SK-N-SH treated with all-trans-retinoic acid at 6 μM for 48 hours (cell line): Measurements from ENCODE around the gene CISTR.

Experiments used
- ARNTL ChIP-seq: fragments of 450-650 bp; formaldehyde crosslinking; IDR thresholded peaks from 2 replicates; pipeline ENCODE4 v1.5.0; 2020; ENCODE audit warnings: low read depth, mild to moderate bottlenecking, moderate library complexity, borderline replicate concordance
- CSDC2 ChIP-seq: fragments of 250-450 bp; sonication (Bioruptor Pico); IDR thresholded peaks from 2 replicates; pipeline ENCODE4 v1.5.0; 2020; ENCODE audit warnings: mild to moderate bottlenecking, moderate library complexity
- ESRRG ChIP-seq: fragments of 250-450 bp; sonication (Bioruptor Pico); IDR thresholded peaks from 2 replicates; pipeline ENCODE4 v1.6.1; 2021; ENCODE audit warnings: mild to moderate bottlenecking
- PATZ1 ChIP-seq: fragments of 250-450 bp; sonication (Bioruptor Pico); IDR thresholded peaks from 2 replicates; pipeline ENCODE4 v1.8.0; 2020; ENCODE audit warnings: mild to moderate bottlenecking, moderate library complexity, borderline replicate concordance
- RARB ChIP-seq: fragments of 250-450 bp; sonication (Bioruptor Pico); IDR thresholded peaks from 2 replicates; pipeline ENCODE4 v1.8.0; 2021; ENCODE audit warnings: mild to moderate bottlenecking, moderate library complexity
- SNAI2 ChIP-seq: fragments of 250-450 bp; sonication (Bioruptor Pico); IDR thresholded peaks from 2 replicates; pipeline ENCODE4 v1.5.0; 2020; ENCODE audit warnings: mild to moderate bottlenecking, moderate library complexity
- ZC3H10 ChIP-seq: fragments of 250-450 bp; sonication (Bioruptor Pico); IDR thresholded peaks from 2 replicates; pipeline ENCODE4 v1.5.1; 2021; ENCODE audit warnings: mild to moderate bottlenecking, moderate library complexity
- ZFP3 ChIP-seq: fragments of 250-450 bp; sonication (Bioruptor Pico); IDR thresholded peaks from 2 replicates; pipeline ENCODE4 v1.5.0; 2020; ENCODE audit warnings: mild to moderate bottlenecking, moderate library complexity
- ZFP30 ChIP-seq: fragments of 450-650 bp; formaldehyde crosslinking; IDR thresholded peaks from 2 replicates; pipeline ENCODE4 v1.5.0; 2022; ENCODE audit warnings: mild to moderate bottlenecking, moderate library complexity
- TF ChIP-seq, protein P1 (sequence below): fragments of 250-450 bp; sonication (Bioruptor Pico); IDR thresholded peaks from 2 replicates; pipeline ENCODE4 v1.8.0; 2021; ENCODE audit warnings: low read depth, mild to moderate bottlenecking, moderate library complexity, borderline replicate concordance
- TF ChIP-seq, protein P2 (sequence below): fragments of 250-450 bp; sonication (Bioruptor Pico); IDR thresholded peaks from 2 replicates; pipeline ENCODE4 v1.5.0; 2020; ENCODE audit warnings: mild to moderate bottlenecking, moderate library complexity

DNA sequence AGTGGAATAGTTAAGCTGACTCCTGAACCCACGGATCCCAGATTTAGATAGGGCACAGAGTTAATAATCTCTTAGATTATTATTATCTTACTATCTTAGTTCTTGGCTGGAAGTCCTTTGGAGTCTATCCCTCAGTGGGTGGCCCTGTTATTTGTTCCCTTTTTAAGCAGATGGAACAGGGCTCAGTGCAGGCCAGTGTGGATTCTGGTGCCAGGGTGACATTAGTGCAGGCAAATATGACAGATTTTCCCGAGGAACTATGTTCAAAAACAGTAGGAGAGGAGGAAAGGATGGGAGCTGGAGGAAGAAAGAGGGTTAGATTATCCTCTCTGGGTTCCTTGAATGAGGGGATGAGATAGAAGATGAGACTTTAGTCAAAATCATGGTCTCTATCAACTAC, 41.4 kb upstream of the CISTR start:
- TF ChIP-seq RARB (CRISPR knock-in tag) (no peak), ZFP30 (CRISPR knock-in tag) (no peak), CSDC2 (CRISPR knock-in tag) (no peak), ZFP3 (no peak), PATZ1 (CRISPR knock-in tag) (no peak), ESRRG (no peak), ZC3H10 (CRISPR knock-in tag) (no peak), SNAI2 (CRISPR knock-in tag) (no peak), ARNTL (CRISPR knock-in tag) (no peak)
- TF ChIP-seq, protein P1, sequence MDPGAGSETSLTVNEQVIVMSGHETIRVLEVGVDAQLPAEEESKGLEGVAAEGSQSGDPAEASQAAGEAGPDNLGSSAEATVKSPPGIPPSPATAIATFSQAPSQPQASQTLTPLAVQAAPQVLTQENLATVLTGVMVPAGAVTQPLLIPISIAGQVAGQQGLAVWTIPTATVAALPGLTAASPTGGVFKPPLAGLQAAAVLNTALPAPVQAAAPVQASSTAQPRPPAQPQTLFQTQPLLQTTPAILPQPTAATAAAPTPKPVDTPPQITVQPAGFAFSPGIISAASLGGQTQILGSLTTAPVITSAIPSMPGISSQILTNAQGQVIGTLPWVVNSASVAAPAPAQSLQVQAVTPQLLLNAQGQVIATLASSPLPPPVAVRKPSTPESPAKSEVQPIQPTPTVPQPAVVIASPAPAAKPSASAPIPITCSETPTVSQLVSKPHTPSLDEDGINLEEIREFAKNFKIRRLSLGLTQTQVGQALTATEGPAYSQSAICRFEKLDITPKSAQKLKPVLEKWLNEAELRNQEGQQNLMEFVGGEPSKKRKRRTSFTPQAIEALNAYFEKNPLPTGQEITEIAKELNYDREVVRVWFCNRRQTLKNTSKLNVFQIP (CRISPR knock-in tag) = no peak
- TF ChIP-seq, protein P2, sequence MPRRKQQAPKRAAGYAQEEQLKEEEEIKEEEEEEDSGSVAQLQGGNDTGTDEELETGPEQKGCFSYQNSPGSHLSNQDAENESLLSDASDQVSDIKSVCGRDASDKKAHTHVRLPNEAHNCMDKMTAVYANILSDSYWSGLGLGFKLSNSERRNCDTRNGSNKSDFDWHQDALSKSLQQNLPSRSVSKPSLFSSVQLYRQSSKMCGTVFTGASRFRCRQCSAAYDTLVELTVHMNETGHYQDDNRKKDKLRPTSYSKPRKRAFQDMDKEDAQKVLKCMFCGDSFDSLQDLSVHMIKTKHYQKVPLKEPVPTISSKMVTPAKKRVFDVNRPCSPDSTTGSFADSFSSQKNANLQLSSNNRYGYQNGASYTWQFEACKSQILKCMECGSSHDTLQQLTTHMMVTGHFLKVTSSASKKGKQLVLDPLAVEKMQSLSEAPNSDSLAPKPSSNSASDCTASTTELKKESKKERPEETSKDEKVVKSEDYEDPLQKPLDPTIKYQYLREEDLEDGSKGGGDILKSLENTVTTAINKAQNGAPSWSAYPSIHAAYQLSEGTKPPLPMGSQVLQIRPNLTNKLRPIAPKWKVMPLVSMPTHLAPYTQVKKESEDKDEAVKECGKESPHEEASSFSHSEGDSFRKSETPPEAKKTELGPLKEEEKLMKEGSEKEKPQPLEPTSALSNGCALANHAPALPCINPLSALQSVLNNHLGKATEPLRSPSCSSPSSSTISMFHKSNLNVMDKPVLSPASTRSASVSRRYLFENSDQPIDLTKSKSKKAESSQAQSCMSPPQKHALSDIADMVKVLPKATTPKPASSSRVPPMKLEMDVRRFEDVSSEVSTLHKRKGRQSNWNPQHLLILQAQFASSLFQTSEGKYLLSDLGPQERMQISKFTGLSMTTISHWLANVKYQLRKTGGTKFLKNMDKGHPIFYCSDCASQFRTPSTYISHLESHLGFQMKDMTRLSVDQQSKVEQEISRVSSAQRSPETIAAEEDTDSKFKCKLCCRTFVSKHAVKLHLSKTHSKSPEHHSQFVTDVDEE (CRISPR knock-in tag) = no peak
